A673 (cell line): ENCODE data around the gene FBXL19.

Experiments used
- EZH2 ChIP-seq: fragments of 200-600 bp; sonication (generic); IDR thresholded peaks from 2 replicates; pipeline ENCODE4 v1.6.1; 2017; ENCODE audit warnings: borderline replicate concordance, low read depth, mild to moderate bottlenecking, mixed read lengths, antibody characterized with exemption, low read length; ENCODE audit not compliant: poor library complexity, severe bottlenecking
- TF ChIP-seq, protein P1 (sequence below): fragments of 300-800, 200-600 bp; sonication (generic); conservative IDR thresholded peaks from 2 replicates; pipeline ENCODE4 v1.5.1; 2017; ENCODE audit warnings: low read depth, mild to moderate bottlenecking, antibody characterized with exemption, low read length, moderate library complexity, mixed read lengths

DNA sequence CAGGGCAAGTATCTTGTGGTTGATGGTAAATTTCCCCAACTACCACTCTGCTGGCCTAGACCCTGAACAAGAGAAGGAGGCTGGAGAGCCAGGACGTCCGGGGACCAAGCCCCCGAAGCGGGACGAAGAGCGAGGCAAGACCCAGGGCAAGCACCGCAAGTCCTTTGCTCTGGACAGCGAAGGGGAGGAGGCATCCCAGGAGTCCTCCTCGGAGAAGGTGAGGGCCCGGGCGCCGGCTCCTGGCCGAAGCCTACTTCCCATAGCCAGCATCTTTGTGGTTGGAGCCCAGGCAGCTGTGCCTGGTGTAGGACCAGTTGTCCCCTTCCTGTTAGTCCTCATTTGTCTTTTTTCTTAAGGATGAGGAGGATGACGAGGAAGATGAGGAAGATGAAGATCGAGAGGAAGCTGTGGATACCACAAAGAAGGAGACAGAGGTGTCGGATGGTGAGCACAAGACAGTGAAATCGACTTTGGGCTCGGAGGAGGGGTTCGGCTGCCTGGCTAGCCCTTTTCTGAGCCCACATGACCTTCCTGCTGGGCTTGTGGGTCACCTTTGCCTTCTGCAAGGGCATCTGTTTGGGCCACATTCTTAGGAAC, 46.0 kb downstream of the FBXL19 start:
- TF ChIP-seq, protein P1, sequence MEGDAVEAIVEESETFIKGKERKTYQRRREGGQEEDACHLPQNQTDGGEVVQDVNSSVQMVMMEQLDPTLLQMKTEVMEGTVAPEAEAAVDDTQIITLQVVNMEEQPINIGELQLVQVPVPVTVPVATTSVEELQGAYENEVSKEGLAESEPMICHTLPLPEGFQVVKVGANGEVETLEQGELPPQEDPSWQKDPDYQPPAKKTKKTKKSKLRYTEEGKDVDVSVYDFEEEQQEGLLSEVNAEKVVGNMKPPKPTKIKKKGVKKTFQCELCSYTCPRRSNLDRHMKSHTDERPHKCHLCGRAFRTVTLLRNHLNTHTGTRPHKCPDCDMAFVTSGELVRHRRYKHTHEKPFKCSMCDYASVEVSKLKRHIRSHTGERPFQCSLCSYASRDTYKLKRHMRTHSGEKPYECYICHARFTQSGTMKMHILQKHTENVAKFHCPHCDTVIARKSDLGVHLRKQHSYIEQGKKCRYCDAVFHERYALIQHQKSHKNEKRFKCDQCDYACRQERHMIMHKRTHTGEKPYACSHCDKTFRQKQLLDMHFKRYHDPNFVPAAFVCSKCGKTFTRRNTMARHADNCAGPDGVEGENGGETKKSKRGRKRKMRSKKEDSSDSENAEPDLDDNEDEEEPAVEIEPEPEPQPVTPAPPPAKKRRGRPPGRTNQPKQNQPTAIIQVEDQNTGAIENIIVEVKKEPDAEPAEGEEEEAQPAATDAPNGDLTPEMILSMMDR = no peak
- no peak for TF ChIP-seq EZH2
